Activated T-cell treated with anti-CD3 and anti-CD28 coated beads for 4 hours (primary cell): ENCODE data around the gene CEP83.

Experiments
- DNase-seq: peaks from one replicate; pipeline ENCODE4 v3.0.0-alpha.2; 2020

The CEP83 gene

GRCh38 chr12:94266796-94267536 is 192.7 kb downstream of the CEP83 start:
- DNase-seq = no peak

GRCh38 chr12:94265966-94266745 is 193.5 kb downstream of the CEP83 start:
- no peak for DNase-seq

- no peak for DNase-seq
Measured at GRCh38 chr12:94265539-94265938, 194.1 kb downstream of the CEP83 start.

- DNase-seq = no peak
Measured at GRCh38 chr12:94264736-94265485, 194.8 kb downstream of the CEP83 start.

- no peak for DNase-seq
Measured at GRCh38 chr12:94263905-94264561, 195.6 kb downstream of the CEP83 start.

GRCh38 chr12:94263011-94263811 is 196.5 kb downstream of the CEP83 start:
- peak; percentile 67 for DNase-seq

- peak; percentile 65 for DNase-seq
Measured at GRCh38 chr12:94262228-94263010, 197.2 kb downstream of the CEP83 start.

- DNase-seq = no peak
Measured at GRCh38 chr12:94261786-94262185, 197.9 kb downstream of the CEP83 start.

GRCh38 chr12:94261119-94261518 is 198.5 kb downstream of the CEP83 start:
- DNase-seq = no peak

- no peak for DNase-seq
Measured at GRCh38 chr12:94260717-94261116, 198.9 kb downstream of the CEP83 start.

GRCh38 chr12:94260017-94260416 is 199.7 kb downstream of the CEP83 start:
- DNase-seq = no peak

GRCh38 chr12:94258593-94258992 is 201.1 kb downstream of the CEP83 start:
- no peak for DNase-seq
